Activated CD8-positive, alpha-beta memory T cell treated with anti-CD3 and anti-CD28 coated beads, Interleukin-2, amount 50 U/mL, for 24 hours (primary cell): ENCODE data around the gene KCNG3.
"Not testable (repeated sequence)": the region's sequence is repeated elsewhere in the genome, so short reads cannot be mapped to it uniquely, and the experiment has no call there.

Source experiments
- DNase-seq: peaks from one replicate; pipeline ENCODE4 v3.0.0-alpha.2; 2020; ENCODE audit errors: extremely low read depth

The KCNG3 gene

DNA sequence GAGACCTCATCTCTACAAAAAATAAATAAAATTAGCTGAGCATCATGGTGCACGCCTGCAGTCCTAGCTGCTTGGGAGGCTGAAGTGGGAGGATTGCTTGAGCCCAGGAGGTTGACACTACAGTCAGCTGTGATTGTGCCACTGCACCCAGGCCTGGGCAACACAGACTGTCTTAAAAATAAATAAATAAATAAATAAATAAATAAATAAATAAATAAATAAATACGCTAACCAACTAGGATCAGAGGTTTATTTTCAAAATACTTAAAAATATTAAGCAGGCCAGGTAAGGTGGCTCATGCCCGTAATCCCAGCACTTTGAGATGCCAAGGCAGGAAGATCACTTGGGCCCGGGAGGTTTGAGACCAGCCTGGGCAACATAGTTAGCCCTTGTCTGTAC is 63.6 kb downstream of the KCNG3 start:
- DNase-seq, result no peak

DNA sequence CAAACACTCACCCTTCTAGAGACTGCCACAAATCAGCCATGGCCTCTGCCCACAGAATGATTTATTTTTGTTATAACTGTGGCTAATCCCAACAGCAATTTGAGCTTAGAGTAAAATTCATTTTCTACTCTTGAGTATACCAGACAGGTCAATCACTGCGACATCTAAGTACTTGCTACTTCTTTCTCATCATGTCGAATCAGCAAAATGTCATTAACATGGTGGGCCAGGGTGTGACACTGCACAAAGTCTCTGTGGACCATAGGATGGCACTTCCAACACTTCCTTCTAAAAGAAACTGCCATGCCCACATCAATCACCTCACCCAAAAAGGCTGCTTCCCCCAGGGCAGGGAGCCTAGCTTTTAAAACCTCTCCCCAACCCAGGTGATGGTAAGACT is 64.4 kb downstream of the KCNG3 start:
- no peak for DNase-seq

DNA sequence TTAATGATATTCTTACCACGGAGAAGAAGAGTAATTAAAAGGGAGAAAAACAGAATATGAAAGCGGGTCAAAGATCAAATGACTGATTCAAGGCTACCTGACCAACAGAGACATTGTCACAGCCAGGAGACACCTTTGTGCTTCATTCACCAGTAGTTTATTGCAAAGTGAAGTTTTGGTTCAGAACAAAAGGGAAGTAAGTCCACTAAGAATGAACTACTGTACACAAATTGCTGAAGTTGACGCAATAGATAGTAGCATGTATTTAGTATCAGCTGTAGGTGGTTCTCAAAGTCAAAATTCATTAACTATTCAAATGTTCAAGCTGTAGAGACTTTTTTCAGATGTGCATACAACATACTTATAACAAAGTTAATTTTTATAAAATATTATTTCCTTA is 68.1 kb downstream of the KCNG3 start:
- DNase-seq, result no peak

DNA sequence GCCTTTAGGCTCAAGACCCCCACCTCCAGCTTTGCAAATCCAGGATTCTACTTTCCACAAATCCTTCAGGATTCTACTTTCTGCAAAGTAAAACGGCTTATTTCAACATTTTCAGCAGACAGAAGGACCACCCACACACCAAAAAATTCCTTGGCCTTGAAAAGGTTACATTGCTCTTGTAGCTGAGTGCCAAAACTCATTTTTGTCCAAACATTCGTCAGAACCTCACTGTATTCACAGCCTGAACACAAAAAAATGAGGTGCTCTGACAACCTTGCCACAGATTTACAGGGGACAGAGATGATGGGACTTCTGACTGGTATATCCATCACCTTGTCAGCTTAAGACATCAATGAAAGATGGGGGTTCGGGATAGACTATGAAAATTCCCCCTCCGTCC is 69.7 kb downstream of the KCNG3 start:
- no peak for DNase-seq

DNA sequence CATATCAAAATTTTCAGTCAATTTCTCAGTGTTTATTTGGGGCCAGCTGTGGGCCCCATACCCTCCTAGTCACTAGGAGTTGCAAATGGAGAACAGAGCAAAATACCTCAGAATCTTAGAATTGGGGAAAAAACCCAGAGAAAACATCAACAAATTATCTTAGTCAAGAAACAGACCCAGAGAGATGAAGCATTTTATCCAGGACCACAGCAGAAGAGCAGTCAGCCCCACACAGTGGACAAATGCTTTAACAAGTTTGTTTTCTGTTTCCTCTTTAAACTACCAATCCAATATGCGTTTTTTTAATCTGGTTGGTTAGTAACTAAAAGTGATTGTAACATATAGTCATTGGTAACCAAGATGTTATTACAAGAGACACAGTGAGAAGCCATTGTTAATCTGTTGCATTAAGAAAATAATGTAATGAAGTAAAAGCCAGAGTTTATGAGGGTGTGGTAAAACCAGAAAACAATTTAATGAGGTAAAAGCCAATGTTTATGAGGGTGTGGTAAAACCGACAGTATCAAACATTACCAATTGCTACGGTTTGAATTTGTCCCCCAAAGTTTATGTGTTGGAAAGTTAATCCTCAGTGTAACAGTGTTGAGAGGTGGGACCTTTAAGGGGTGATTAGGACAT is 72.1 kb downstream of the KCNG3 start:
- DNase-seq, result no peak

DNA sequence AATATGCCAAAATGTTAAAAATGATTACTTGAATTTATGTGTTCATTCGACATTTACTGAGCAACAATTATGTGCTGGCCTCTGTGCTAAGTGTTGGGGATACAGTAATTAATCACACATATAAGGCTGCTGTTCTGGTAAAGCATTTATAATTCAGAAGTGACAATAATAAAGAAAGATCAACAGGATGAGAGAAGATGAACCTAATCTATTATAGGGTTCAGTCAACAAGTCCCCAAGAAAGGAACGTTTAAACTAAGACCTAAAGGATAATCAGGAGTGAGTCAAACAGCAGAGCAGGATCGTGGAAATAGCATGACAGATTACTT is 72.7 kb downstream of the KCNG3 start:
- no peak for DNase-seq

DNA sequence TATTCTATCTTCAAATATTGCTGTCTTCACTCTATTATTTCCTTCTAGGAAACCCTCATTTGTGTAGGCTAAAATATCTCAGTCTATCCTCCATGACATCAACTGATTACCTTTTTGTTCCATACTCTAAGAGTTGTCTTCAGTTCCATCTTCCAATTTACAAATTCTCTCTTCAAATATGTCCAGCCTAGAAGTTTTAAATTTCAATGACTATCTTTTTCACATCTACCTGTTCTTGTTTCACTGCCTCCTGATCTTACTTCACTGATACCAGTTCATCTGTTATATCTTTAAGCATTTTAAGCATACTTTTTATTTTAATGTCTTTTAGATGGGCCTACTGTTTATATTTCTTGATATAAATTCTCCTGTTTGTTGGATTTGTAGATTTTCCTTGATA is 79.1 kb downstream of the KCNG3 start:
- DNase-seq, result no peak

DNA sequence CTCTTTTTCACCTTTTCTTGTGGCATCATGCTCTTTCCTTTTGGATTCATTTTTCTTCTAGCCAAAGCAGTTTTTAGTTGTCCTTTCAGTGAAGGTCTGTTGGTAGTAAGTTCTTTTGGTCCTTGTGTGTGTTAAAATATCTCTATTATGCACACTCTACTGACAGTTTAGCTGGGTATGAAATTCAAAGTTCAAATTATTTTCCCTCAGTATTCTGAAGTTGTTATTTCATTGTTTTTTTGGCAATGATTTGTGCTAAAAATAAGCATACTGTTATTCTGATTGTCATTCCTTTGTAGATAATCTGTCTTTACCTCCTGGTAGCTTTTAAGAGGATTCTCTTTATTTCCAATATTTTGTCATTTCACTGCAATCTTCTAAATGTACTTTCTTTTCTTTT is 79.6 kb downstream of the KCNG3 start:
- no peak for DNase-seq

DNA sequence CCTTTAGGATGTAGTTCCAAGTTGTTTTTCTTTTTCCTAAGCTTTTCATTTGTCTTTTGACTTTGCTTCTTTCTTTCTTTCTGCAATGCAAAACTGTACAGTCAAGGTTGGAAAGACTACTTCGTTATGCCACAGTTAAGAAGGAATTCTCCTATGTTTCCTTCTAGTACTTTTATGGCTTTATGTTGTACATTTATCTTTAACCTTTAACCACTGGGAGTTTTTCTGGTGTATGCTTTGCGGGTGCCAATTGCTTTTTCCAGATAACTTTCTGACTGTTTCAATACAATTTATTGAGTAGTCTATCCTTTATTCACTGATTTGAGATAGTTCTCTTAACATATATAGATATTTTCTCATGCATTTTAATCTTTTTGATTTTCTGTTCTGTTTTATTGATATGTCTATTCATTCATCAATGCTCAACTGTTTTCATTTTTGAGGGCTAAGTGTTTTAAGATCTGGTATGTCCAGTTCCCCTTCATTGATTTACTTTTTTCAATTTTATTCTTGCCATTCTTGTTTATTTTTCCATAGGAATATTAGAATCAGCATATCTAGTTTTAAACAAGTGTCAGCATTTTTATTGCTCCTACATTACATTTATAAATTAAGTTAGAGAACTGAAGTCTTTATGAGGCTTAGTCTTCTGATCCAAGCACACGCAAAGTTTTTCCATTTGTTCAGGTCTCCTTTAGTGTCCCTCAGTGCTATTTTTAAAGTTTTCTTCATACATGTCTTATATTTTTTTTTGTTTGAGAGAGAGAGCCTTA is 82.9 kb downstream of the KCNG3 start:
- DNase-seq, result no peak

DNA sequence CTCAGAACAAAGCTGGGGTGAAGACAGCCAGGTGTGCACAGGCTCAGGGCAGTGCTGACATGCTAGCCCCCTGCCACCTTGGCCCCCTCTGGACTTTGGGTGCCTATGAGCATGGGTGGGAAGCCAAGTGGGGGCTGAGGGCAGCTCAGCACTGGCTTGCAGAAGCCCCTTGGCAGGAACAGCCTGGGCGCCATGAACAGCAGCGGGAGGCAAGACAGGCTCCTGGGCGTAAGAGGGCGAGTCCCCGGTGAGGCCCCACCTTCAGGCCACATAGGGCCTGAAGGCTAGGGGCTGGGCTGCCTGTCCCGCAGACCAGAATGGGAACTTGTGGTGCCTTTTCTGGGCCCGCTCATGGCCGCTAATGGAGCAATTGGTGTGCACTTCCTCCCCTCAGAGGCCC is 85.8 kb downstream of the KCNG3 start:
- DNase-seq, result no peak

DNA sequence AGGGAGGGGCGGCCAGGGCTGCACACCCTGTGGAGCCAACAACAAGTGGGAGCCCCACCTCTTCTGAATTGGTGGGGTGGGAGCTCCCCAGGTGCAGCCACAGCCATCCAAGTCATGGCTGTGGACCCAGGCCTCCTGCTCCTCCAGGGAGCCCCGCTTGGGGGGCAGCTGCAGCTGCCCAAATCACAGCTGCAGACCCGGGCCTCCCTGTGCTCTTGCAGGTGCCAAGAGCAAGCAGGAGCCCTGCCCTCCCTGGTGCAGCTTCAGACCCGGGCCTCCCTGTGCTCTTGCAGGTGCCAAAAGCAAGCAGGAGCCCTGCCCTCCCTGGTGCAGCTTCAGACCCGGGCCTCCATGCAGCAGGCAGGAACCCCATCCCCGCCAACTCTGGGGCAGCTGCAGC is 86.3 kb downstream of the KCNG3 start:
- no peak for DNase-seq

DNA sequence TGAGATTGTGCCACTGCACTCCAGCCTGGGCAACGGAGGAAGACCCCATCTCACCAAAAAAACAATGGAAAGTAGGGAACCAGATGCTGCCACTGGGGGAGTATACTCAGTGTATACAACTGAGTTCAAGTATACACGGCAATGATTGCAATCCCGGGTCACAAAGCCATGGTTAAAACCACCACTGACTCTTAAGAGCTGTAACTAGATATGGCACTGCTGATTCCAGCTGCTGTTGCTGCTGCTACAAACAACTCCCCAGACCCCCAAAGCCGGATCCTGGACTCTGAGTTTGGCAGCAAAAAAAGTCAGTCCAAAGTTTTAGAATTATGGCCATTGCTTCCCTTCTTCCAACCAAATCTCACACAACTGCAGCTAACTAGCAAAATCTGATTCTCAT is 89.1 kb downstream of the KCNG3 start:
- DNase-seq, result no peak

DNA sequence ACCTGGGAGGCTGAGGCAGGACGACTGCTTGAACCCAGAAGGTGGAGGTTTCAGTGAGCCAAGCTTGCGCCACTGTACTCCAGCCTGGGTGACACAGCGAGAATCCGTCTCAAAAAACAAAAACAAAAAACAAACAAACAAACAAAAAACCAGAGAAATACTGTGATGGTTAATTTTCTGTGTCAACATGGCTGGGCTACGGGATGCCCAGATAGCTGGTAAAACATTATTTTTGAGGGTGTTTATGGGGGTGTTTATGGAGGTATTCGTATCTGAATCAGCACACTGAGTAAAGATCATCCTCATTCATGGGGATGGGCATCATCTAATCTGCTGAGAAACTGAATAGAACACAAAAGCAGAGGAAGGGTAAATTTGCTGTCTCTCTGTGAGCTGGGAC is 92.0 kb downstream of the KCNG3 start:
- DNase-seq, result no peak

DNA sequence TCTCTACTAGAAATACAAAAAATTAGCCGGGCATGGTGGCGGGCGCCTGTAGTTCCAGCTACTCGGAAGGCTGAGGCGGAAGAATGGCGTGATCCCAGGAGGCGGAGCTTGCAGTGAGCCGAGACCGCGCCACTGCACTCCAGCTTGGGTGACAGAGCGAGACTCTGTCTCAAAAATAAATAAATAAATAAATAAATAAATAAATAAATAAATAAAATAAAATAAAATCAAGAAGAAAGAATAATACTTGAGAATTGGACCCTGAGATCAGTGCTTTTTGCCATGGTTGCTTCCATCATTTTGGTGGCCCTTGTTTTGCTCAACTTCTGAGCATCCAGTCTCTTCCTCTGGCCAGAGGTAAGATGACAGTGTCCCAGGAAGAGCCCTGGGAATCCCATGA is 95.7 kb downstream of the KCNG3 start:
- not testable (repeated sequence) for DNase-seq

DNA sequence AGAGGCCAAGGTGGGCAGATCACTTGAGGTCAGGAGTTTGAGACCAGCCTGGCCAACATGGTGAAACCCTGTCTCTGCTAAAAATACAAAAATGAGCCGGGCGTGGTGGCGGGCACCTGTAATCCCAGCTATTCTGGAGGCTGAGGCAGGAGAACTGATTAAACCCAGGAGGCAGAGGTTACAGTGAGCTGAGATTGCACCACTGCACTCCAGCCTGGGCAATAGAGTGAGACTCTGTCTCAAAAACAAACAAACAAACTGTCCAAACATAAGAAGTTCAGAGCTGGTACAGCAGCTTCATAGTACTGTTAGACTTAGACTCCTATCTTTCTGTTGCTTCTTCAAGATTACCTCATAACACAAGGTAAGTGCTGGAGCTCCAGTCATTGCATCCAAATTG is 100.5 kb downstream of the KCNG3 start:
- not testable (repeated sequence) for DNase-seq

DNA sequence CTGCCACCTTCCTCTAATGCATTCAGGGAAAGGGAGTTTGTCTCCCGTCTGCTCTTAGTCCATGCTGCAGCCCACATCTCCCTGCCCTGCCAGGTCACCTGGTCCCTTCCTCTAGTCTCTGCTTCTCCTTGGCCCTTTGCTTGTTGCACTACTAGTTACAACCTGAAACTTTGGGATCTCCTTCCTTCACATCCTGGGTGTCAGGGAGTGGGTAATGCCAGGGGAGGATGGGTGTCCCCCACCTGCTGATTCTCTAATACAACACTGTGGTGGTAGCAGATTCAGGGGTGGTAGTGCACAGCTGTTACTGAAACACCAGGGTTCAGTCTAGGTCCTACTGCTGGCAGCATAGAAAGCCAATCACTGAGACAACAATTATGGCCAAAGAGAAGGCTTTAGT is 101.6 kb downstream of the KCNG3 start:
- DNase-seq, result no peak
